UCSD-AML1 (cell line): ENCODE measurements around the gene GPHN.

Experiments
- DNase-seq: peaks from one replicate; lab custom pipeline; 2025; ENCODE audit not compliant: unreplicated experiment; lab: John Stamatoyannopoulos, UW

The GPHN gene

DNA sequence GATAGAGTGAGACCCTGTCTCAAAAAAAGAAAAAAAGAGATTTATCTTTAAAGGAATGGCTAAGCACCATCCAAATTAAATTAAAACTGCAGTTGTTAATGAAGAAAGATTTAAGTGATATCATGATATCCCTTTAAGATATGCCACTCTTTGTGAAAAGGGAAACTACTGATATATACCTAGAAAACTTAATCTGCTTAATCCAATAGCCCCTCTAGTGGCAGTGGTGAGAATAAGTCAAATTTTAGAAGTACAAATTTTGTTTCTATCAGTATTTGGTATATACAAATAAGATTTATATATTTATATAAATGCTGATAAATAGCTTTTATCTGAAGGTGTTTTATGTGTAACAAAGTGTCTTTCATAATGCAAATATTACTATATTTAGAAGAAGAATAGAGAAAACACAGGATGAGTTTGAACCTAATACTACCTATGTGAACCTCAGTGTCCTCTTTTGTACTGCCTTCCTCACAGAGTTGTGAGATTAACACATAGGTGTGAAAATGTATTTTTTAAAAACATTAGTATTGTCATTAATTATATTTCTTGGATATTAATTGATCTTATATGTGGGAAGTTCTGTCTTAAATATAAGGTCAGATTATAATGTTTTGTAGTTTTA lies 629.9 kb downstream of the GPHN start:
- DNase-seq = no peak

DNA sequence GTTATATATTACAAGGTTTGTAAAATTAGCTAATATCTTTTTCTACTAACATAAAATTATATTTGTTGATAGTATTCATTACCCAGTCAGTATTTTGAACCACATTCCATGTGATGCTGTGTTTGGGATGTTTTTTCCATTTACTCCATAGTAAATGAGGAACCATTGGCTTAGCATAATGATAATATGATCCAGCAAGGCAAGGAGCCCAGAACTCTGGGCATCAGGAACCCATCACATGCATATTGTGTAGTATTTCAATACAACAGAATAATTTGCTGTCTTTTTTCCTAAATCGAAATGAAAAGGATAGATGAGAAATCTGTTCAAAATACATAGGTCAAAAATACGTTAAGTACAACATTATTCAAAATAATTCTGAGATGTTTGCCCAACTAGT lies 632.6 kb downstream of the GPHN start:
- DNase-seq = no peak

- DNase-seq = no peak
Observed at GRCh38 chr14:67141146-67141900, 633.4 kb downstream of the GPHN start.

DNA sequence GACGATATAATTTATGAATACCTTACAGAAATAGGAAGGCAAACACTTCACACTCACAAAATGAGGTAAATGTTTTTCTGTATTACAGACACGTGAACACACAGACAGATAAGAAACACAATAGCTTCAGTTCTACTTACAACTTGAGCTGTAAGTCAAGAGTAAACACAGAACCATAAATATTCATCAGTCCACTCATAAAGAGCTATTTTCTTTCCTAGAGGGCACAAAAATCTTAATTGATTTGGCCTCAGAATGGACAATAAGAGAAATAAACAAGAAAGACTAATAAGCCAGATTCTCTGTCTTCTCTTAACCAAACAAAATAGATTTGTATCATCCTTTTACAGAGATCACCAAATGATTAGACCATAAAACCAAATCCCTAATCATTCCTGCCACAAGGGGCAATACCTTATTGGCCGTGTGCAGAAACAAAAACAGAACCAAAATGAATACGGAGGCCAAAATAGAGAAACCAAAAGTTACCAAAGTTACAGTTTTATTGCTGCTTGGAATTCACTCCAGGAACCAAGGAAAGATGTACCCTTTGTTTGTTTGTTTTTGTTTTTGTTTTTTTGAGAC lies 643.2 kb downstream of the GPHN start:
- DNase-seq = no peak

- DNase-seq = no peak
Observed at GRCh38 chr14:67158566-67158965, 650.6 kb downstream of the GPHN start.

DNA sequence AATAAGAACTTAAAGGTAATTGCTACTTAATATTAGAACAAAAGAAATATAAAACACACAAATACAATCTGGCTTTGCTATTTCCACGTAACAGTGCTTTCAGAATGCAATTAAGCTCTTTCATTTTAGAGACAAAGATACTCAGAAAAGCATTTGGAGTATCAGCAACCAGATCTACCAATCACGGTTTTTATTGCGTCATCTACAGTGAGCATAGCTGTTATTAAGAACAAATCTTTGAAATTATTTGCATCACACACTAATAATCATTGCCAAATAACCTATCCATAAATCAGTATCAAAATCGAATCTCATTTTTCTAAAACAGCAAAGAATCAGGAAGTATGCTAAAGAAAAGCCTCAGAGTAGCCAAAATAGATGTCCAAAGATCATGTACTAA lies 654.4 kb downstream of the GPHN start:
- DNase-seq = no peak

DNA sequence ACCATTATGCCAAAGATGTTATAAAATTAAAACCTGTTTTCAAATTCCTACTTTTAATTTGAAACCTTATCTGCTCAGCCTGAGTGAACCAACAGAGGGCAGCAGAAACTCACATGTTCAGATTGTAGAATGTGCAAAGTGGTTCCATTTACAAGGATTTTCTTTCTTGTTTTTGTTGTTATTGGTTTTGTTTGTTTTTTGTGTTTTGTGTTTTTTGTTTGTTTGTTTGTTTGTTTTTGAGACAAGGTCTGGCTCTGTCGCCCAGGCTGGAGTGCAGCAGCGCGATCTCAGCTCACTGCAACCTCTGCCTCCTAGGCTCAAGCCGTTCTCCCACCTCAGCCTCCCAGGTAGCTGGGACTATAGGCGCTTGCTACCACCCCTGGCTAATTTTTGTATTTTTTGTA lies 658.5 kb downstream of the GPHN start:
- no peak for DNase-seq

- no peak for DNase-seq
Observed at GRCh38 chr14:67167420-67168109, 659.6 kb downstream of the GPHN start.

DNA sequence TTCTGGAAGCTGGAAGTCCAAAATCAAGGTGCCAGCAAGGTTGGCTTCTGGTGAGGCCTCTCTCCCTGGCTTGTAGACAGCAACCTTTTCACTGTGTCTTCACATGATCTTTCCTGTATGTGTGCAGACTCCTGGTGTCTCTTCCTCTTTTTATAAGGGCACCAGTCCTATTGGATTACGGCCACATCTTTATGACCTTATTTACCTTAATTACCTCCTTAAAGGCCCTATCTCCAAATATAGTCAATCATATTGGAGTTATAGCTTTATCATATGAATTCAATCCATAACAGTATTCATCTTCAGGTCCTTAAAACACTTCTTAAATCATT lies 660.1 kb downstream of the GPHN start:
- no peak for DNase-seq

DNA sequence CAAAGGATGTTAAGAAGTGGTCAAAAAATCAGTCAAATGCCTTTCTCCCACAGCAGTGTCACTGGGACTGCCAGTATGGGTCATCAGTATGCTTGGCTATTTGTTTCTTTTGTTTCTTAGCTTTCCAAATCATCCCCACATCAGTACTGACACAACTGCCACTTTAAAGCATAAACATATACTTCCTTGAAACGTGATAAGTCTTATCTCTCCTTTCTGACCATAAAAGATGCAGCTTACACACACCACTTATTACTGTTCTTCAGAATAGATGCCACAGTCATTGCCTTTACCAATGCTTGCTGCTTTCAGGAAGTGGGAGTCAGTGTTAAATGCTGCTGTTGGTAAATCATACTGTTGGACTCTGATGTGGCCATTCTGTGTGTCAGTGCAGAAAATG lies 662.7 kb downstream of the GPHN start:
- DNase-seq = no peak

GRCh38 chr14:67172056-67172455 lies 664.1 kb downstream of the GPHN start:
- no peak for DNase-seq

DNA sequence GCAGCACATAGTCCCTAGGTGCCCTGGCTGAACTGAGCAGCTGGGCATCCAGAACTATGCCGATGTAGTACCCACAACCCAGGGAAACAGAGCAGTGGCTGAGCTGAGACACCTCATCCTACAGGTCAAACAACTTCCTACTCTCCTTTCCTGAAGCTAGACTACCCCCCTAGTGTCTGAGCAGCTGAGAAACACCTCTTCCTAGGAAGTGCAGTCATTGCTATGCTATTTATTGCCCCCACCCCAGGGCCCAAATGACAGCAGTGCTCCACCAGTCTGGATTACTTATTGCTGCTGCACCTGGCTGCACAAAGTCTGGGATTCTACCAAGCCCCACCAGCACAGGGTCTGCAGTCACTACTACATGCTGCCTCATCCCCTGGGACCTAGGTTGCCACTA lies 664.6 kb downstream of the GPHN start:
- no peak for DNase-seq

- DNase-seq = no peak
Observed at GRCh38 chr14:67173719-67174118, 665.8 kb downstream of the GPHN start.

DNA sequence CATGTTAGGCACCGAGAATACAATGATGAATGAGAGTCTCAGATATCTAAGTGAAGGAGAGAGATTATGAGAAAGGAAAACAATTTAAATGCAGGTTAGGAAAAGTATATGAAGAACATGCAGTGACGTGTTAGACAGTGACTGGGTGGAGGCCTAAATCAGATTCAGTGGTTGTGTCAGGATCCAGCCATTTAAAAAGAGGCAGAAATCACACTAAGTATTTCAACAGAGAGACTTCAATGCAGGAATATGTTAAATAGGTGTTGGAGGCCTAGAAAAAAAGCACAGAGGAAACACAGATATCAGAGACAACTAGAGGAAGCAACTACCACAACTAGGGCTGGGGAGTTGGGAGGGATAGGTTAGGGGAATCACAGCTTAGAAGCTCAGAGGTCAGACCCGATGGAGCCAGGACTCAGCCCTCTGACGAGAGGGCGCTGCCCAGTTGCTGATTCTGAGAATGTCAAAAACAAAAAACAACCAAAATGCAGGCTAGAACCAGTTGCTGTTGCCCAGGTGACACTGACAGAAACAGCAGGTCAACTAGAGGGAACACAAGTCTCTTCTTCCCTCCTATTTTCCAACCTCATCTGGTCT lies 678.3 kb downstream of the GPHN start:
- no peak for DNase-seq

DNA sequence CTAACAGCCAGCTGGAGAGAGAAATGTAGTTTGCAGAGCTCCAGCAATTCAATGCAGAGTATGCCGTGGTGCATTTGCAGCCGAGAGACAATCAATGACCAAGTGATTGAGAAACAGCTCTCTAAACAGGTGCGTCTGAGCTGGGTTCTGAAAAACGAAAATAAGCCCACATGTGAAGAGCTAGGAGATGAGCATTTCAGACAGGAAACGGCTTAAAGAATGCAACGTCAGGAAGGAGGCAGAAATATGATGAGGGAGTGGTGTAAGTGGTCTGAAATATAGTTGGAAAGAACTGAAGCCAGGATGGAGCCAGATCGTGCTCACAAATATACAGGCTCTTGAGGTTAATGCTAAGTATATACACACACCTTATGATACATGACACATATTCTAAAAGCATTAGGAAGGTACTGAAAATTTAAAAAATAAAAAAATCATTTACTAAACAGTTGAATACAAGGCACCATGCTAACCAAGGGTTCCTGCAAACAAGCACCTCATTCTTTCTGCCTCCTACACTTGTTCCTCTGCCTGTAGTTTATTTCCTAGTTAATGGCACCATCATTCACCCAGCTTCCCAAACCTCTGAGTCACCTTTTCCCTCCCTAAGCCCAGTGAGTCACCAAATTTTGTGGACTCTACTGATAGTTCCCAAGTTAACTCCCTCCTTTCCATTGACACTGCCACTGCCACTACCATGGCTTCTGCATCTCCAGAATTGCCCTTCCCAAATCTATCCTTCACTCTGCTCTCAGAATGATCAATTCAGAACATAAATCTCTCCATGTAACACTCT lies 679.0 kb downstream of the GPHN start:
- no peak for DNase-seq

GRCh38 chr14:67187826-67188225 lies 679.9 kb downstream of the GPHN start:
- DNase-seq = no peak

- no peak for DNase-seq
Observed at GRCh38 chr14:67188326-67188725, 680.4 kb downstream of the GPHN start.

- no peak for DNase-seq
Observed at GRCh38 chr14:67191768-67192290, 683.9 kb downstream of the GPHN start.

DNA sequence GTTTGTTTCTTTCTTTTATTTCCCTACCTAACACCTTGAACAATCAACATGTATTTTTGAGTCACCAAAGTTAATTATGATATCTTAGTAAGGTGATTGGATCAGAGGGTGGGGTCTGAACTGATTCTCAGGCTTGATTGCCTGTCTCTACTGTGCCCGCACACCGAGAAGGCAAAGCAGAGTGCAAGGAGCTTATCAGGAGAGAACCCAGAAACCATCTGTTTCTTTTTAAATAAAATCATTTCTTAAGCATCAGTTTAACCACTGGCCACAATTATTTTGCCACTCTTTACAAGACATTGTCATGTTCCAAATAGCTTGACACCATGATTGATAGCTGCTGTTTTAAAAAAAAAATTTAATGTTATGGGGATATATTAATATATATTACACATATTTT lies 684.4 kb downstream of the GPHN start:
- DNase-seq = no peak

DNA sequence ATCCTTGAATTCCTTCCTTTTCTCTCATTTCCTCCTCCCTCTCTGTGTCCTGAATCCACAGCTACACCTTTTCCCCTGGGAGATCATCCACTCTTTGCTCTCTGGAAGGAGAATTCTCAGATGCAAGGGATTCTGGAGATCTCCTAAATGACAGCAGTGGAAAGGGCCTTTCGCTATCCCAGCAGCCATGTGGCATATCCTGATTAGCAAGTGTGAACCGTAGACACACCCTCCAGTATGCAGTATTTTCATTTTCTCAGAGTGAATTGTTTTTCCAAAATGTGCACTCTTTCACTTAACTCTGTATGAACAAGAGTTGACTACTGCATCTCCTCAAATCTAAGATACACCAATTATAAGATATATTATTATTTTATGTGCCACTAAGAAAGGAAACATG lies 687.3 kb downstream of the GPHN start:
- no peak for DNase-seq

DNA sequence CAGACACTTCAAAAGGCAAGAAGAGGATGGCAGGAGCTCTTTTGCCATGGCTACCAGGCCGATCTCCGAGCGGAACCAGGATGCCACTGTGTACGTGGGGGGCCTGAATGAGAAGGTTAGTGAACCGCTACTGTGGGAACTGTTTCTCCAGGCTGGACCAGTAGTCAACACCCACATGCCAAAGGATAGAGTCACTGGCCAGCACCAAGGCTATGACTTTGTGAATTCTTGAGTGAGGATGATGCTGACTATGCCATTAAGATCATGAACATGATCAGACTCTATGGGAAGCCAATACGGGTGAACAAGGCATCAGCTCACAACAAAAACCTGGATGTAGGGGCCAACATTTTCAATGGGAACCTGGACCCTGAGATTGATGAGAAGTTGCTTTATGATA lies 691.1 kb downstream of the GPHN start:
- no peak for DNase-seq
